WERI-Rb-1 (cell line): ENCODE measurements around the gene ZMYND11.

Experiments used
- DNase-seq: peaks from one replicate; pipeline ENCODE4 v3.0.0-alpha.2; 2020
- H3K27ac ChIP-seq: fragments of 250-450 bp; sonication (Bioruptor Pico); 2 replicates; pipeline ENCODE4 v1.5.1; 2020; ENCODE audit warnings: mild to moderate bottlenecking, moderate library complexity
- H3K27me3 ChIP-seq: fragments of 250-450 bp; sonication (Bioruptor Pico); 2 replicates; pipeline ENCODE4 v1.5.1; 2021; ENCODE audit warnings: mild to moderate bottlenecking, low read depth, moderate library complexity; ENCODE audit not compliant: insufficient read depth, severe bottlenecking
- H3K36me3 ChIP-seq: fragments of 250-450 bp; sonication (Bioruptor Pico); 2 replicates; pipeline ENCODE4 v1.5.1; 2020; ENCODE audit warnings: mild to moderate bottlenecking, moderate library complexity
- H3K4me3 ChIP-seq: 2 replicates; pipeline ENCODE4 v1.5.1; 2011; ENCODE audit warnings: low read depth, mild to moderate bottlenecking, control low read depth, low read length
- H3K9me3 ChIP-seq: fragments of 250-450 bp; sonication (Bioruptor Pico); 2 replicates; pipeline ENCODE4 v1.5.1; 2021; ENCODE audit warnings: mild to moderate bottlenecking, moderate library complexity; ENCODE audit not compliant: severe bottlenecking
- CTCF ChIP-seq: IDR thresholded peaks from 2 replicates; pipeline ENCODE4 v1.5.1; 2011; ENCODE audit warnings: low read depth, mild to moderate bottlenecking, control low read depth, inconsistent platforms, low read length

ZMYND11 gene

GRCh38 chr10:227014-227413, 91.8 kb downstream of the ZMYND11 start:
- H3K4me3 ChIP-seq: no peak overlapping the region

GRCh38 chr10:228366-228765, 93.1 kb downstream of the ZMYND11 start:
- no peak for DNase-seq
- H3K27me3 ChIP-seq: no peaks in the 10 kb centered on the region
- H3K9me3 ChIP-seq: no peaks in the 10 kb centered on the region
- H3K36me3 ChIP-seq: no peaks in the 10 kb centered on the region
- no peak for TF ChIP-seq CTCF
- no peak overlapping the region for H3K27ac ChIP-seq
- H3K4me3 ChIP-seq: no peak overlapping the region

More at GRCh38 chr10:227014-227413, 91.8 kb downstream of the ZMYND11 start:
- no peak for TF ChIP-seq CTCF
- H3K27ac ChIP-seq: no peak overlapping the region
- no peak for DNase-seq
- no peaks in the 10 kb centered on the region for H3K27me3 ChIP-seq
- no peaks in the 10 kb centered on the region for H3K9me3 ChIP-seq
- no peaks in the 10 kb centered on the region for H3K36me3 ChIP-seq

- DNase-seq: no peak
- Histone ChIP-seq H3K4me3 (no peak overlapping the region), H3K36me3 (no peaks in the 10 kb centered on the region), H3K27me3 (no peaks in the 10 kb centered on the region), H3K27ac (no peak overlapping the region), H3K9me3 (no peaks in the 10 kb centered on the region)
- 0 out of 2 replicates have a peak, but pooled peaks have one; percentile 29 for TF ChIP-seq CTCF
Observed at GRCh38 chr10:230758-231157, 95.5 kb downstream of the ZMYND11 start.

GRCh38 chr10:232061-232460, 96.8 kb downstream of the ZMYND11 start:
- no peak for TF ChIP-seq CTCF
- H3K27ac ChIP-seq: no peak overlapping the region

GRCh38 chr10:232878-233277, 97.6 kb downstream of the ZMYND11 start:
- no peak overlapping the region for H3K27ac ChIP-seq
- H3K27me3 ChIP-seq: no peaks in the 10 kb centered on the region
- H3K4me3 ChIP-seq: no peak overlapping the region
- DNase-seq: no peak
- no peak for TF ChIP-seq CTCF
- H3K36me3 ChIP-seq: no peaks in the 10 kb centered on the region
- no peaks in the 10 kb centered on the region for H3K9me3 ChIP-seq

More at GRCh38 chr10:232061-232460, 96.8 kb downstream of the ZMYND11 start:
- Histone ChIP-seq H3K9me3 (no peaks in the 10 kb centered on the region), H3K27me3 (no peaks in the 10 kb centered on the region), H3K36me3 (no peaks in the 10 kb centered on the region), H3K4me3 (no peak overlapping the region)
- DNase-seq: no peak

GRCh38 chr10:234708-235406, 99.6 kb downstream of the ZMYND11 start:
- Histone ChIP-seq H3K27me3 (no peaks in the 10 kb centered on the region), H3K27ac (no peak overlapping the region), H3K9me3 (no peaks in the 10 kb centered on the region), H3K36me3 (no peaks in the 10 kb centered on the region), H3K4me3 (no peak overlapping the region)
- DNase-seq: peak; percentile 11
- TF ChIP-seq CTCF: no peak
